GM12874 (cell line): ENCODE data around the gene MARK4.

Source experiments
- TF ChIP-seq, protein P1 (sequence below): IDR thresholded peaks from 2 replicates; pipeline ENCODE4 v1.5.1; 2011; ENCODE audit warnings: low read depth, mild to moderate bottlenecking, control low read depth, low read length, moderate library complexity; ENCODE audit not compliant: insufficient read depth

Gene MARK4

DNA sequence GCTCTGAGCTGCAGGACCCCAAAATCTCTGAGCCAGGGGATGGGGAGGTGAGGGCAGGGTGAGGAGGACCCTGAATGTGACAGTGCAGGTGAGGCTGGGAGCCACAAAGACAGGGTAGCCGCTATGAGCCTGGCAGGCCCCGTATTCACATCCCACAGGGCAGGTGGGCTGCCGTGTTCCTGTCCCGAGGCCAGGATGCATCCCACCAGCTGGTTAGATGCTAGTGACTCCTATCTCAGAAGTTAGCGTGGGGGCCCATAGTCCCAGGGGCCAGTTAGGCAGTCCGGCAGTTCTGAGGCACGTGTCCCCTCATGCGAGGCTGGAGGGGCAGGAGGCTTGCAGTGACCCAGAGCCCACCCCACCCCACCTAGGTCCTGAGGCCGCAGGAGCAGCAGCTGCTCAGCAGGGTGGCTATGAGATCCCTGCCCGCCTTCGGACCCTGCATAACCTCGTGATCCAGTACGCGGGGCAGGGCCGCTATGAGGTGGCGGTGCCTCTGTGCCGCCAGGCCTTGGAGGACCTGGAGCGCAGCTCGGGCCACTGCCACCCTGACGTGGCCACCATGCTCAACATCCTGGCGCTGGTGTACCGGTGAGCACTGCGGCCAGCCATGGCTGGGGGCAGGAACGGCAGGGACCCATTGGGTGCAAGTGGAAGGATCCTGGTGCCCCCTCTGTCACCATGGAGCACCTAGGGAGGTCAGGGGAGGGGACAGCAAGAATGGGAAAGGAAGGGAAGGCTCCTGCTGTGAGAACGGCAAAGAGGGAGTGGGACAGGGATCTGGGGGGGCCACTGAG lies 96.7 kb downstream of the MARK4 start:
- TF ChIP-seq, protein P1, sequence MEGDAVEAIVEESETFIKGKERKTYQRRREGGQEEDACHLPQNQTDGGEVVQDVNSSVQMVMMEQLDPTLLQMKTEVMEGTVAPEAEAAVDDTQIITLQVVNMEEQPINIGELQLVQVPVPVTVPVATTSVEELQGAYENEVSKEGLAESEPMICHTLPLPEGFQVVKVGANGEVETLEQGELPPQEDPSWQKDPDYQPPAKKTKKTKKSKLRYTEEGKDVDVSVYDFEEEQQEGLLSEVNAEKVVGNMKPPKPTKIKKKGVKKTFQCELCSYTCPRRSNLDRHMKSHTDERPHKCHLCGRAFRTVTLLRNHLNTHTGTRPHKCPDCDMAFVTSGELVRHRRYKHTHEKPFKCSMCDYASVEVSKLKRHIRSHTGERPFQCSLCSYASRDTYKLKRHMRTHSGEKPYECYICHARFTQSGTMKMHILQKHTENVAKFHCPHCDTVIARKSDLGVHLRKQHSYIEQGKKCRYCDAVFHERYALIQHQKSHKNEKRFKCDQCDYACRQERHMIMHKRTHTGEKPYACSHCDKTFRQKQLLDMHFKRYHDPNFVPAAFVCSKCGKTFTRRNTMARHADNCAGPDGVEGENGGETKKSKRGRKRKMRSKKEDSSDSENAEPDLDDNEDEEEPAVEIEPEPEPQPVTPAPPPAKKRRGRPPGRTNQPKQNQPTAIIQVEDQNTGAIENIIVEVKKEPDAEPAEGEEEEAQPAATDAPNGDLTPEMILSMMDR: no peak

DNA sequence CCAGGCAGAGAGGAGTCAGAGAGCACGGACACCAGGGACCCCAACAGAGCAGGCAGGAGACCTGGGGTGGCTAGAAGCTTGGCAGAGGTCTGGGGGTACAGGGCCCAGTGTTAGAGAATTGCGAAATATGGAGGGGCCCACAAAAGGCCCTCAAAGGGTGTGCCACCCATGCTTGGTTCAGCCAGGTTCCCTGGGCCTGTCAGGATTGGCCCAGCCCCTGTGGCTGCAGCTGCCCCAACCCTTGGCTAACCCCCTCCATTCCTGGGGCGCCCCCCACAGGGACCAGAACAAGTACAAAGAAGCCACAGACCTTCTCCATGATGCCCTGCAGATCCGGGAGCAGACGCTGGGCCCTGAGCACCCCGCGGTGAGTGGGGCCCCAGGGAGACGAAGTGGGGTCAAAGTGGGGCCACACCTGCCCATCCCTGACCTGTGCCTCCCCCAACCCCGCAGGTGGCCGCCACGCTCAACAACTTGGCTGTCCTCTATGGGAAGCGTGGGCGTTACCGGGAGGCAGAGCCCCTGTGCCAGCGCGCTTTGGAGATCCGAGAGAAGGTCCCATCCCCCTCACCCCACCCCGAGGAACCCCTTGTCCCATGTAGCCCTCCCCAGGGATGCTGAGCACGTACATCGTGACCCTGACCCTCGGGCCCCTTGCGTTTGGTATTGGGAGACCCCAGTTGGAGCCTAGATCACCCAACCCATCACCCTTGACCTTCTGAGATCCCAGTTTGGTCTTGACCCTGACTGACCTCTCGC lies 97.5 kb downstream of the MARK4 start:
- TF ChIP-seq, protein P1: no peak

DNA sequence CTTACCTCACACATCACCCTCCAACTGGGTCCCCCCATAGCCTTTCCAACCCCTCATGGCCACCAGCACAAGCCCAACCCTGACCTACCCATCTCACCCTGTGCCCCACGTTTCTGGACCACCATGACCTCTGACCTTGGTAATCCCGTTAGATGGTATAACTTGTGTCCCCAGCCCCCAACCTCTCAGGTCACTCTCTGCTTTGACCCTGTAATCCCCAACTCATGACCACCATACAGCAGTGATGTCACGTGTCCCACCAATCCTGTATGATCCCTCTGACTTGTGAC lies 98.0 kb downstream of the MARK4 start:
- TF ChIP-seq, protein P1: no peak

DNA sequence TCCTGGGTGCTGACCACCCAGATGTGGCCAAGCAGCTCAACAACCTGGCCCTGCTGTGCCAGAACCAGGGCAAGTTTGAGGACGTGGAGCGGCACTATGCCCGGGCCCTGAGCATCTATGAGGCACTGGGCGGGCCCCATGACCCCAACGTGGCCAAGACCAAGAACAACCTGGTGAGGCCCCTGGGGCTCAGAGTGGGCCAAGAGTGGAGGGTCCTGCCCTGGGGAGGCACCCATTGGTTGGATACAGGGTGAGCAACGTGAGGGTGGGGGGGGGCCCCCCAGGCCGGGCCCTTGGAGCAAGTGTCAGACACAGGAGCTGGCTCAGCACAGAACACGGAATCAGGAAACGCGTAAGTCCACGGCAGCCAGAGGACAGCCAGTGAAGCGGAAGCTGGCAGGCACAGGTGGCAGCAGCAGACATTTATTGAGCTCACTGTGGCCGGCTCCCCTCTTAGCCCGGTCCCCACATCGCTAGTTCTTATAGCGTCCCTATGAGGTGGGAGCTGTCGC lies 98.4 kb downstream of the MARK4 start:
- TF ChIP-seq, protein P1: no peak

DNA sequence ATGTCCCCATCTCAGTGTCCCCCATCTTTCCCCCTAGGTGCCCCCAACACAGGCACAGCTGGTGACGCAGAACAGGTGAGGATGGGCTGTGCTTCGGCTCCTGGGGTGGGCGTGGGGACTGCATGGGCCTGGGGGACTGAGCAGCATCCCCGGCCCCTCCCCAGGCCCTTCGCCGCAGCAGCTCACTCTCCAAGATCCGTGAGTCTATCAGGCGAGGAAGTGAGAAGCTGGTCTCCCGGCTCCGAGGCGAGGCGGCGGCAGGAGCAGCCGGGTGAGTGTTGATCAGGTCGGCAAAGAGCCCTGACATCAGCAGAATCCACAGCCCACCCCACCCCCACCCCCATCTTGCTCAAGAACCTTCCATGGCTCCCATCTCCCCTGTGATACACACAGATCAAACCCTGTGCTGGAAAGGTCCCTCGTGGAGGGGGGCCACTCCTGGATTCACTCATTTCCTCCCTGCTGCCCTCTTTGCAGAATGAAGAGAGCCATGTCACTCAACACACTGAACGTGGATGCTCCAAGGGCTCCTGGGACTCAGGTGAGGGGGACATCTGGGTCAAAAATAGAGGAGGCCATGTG lies 99.5 kb downstream of the MARK4 start:
- TF ChIP-seq, protein P1: no peak

DNA sequence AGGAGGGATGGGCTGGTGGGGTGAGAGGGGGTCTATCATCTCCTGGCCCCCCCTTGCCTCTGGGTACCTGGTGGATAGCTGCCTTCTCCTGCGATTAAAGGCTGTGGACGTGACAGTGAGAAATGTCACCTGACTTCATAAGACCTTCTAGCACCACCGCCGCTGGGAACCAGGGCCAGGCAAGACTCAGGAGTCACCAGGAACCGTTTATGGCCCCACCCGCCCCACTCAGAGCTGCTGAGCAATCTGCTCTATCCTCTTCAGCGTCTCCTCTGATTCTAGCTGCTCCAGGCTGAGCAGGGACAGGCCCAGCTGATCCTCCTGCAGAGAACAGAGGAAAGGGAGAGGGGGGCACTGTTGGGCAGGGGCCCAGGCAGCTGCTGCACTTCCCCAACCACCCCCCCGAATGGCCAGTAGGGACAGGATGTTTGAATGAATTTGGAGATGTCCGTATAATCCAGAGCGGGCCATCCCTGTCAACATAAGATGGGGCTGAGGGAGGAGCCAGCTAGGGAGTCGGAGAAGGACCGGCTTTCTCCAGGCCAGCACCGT lies 100.4 kb downstream of the MARK4 start:
- TF ChIP-seq, protein P1: no peak

DNA sequence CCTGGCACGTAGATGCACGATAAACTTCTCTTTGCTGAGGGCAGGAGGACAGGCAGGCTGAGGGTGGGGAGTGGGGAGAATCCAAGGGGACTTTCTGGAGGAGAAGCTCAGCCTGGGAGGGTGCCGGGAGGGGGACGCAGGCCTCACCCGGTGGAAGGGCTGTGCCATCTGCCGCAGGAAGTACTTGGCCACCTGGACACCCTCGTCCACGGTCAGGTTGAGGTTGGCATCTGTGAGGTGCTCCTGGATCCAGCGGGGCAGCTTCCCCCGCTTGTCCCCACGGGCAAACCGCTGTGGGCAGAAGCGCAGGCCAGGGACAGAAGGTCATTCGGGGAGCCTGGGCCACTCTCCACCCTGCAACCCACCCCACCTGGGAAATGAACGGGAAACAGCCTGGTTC lies 101.0 kb downstream of the MARK4 start:
- TF ChIP-seq, protein P1: no peak
